Measurements from ENCODE around the gene F5.

F5 gene

DNA sequence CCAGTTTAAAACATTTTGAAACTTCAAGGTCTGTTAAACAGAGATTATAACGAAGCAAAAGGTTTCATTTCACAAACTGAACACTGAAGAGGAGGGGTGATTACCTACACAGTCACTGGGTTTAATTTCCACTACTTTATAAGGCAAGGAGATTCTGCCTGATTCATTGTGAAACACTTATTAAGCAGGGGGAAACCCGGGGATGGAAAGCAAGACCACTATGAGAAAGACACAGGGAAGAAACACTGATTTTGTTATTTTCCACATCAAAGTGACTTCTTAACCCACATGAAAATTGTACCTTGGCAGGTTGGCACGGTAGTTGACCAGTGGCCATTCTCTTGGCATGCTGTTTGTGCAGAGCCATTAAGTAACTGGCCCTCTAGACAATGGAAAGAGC is 8.1 kb upstream of the F5 start:
- DNase-seq (no peak), ATAC-seq (ENCODE audit: insufficient read depth, low read depth) (no peak)
- H3K36me3 ChIP-seq (ENCODE audit: insufficient read depth, low read length), result no peaks in the 10 kb centered on the region
- no peak overlapping the region for H3K4me3 ChIP-seq (ENCODE audit: low read depth in 1 of 2, low read length in 2 of 2)
- H3K9ac ChIP-seq (ENCODE audit: low read depth, low read length), result no peak overlapping the region
- H2AFZ ChIP-seq (ENCODE audit: low read depth, low read length), result no peak overlapping the region
- H4K20me1 ChIP-seq (ENCODE audit: insufficient read depth, low read length), result no peaks in the 10 kb centered on the region
- TF ChIP-seq, protein P1, sequence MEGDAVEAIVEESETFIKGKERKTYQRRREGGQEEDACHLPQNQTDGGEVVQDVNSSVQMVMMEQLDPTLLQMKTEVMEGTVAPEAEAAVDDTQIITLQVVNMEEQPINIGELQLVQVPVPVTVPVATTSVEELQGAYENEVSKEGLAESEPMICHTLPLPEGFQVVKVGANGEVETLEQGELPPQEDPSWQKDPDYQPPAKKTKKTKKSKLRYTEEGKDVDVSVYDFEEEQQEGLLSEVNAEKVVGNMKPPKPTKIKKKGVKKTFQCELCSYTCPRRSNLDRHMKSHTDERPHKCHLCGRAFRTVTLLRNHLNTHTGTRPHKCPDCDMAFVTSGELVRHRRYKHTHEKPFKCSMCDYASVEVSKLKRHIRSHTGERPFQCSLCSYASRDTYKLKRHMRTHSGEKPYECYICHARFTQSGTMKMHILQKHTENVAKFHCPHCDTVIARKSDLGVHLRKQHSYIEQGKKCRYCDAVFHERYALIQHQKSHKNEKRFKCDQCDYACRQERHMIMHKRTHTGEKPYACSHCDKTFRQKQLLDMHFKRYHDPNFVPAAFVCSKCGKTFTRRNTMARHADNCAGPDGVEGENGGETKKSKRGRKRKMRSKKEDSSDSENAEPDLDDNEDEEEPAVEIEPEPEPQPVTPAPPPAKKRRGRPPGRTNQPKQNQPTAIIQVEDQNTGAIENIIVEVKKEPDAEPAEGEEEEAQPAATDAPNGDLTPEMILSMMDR (IDR thresholded peaks at IDR 0.05; ENCODE audit: borderline replicate concordance, extremely low read depth, low read length, poor library complexity, severe bottlenecking), result no peak
- TF ChIP-seq EZH2 (IDR thresholded peaks at IDR 0.05; ENCODE audit: borderline replicate concordance, low read depth, low read length, severe bottlenecking), result no peak
- H3K27me3 ChIP-seq (ENCODE audit: insufficient read depth, low read length, poor library complexity), result no peaks in the 10 kb centered on the region
- no peaks in the 10 kb centered on the region for H3K79me2 ChIP-seq (ENCODE audit: insufficient read depth, low read length)
- H3K27ac ChIP-seq (ENCODE audit: low read length), result no peak overlapping the region
- H3K4me1 ChIP-seq (ENCODE audit: insufficient read depth, low read length), result no peaks in the 10 kb centered on the region
- H3K4me2 ChIP-seq (ENCODE audit: insufficient read depth, low read length), result no peak overlapping the region
- H3K9me3 ChIP-seq (ENCODE audit: insufficient read depth, low read length, severe bottlenecking), result no peaks in the 10 kb centered on the region

DNA sequence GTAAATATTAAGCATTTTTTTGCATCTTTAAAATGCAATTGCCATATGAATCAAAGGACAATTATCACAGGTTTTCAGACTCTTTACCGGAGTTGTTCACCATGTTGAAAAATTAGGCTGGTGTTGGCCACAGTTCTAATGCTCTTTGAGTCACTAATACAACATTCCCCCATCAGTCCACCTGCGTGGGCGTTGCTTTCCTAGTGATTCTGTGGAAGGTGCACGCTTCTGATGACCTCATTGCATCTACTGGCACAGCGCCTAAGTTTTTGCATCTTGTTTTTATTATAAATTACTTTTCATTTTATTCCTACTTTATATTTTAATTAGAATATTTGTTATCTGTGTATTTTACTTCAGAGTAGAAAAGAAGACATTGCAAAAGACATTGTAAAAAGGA is 4.7 kb upstream of the F5 start:
- DNase-seq (no peak), ATAC-seq (ENCODE audit: insufficient read depth, low read depth) (no peak)
- H3K27me3 ChIP-seq (ENCODE audit: insufficient read depth, low read length, poor library complexity), result no peaks in the 10 kb centered on the region
- TF ChIP-seq EZH2 (IDR thresholded peaks at IDR 0.05; ENCODE audit: borderline replicate concordance, low read depth, low read length, severe bottlenecking), result no peak
- TF ChIP-seq, protein P1 (IDR thresholded peaks at IDR 0.05; ENCODE audit: borderline replicate concordance, extremely low read depth, low read length, poor library complexity, severe bottlenecking), result no peak
- no peaks in the 10 kb centered on the region for H3K9me3 ChIP-seq (ENCODE audit: insufficient read depth, low read length, severe bottlenecking)
- H3K79me2 ChIP-seq (ENCODE audit: insufficient read depth, low read length), result no peaks in the 10 kb centered on the region
- H4K20me1 ChIP-seq (ENCODE audit: insufficient read depth, low read length), result no peaks in the 10 kb centered on the region
- no peak overlapping the region for H3K4me3 ChIP-seq (ENCODE audit: low read depth in 1 of 2, low read length in 2 of 2)
- H3K4me1 ChIP-seq (ENCODE audit: insufficient read depth, low read length), result peaks cover 19% of the 10 kb centered on the region
- H3K4me2 ChIP-seq (ENCODE audit: insufficient read depth, low read length), result no peak overlapping the region
- no peak overlapping the region for H3K9ac ChIP-seq (ENCODE audit: low read depth, low read length)
- no peak overlapping the region for H2AFZ ChIP-seq (ENCODE audit: low read depth, low read length)
- H3K36me3 ChIP-seq (ENCODE audit: insufficient read depth, low read length), result no peaks in the 10 kb centered on the region
- no peak overlapping the region for H3K27ac ChIP-seq (ENCODE audit: low read length)

DNA sequence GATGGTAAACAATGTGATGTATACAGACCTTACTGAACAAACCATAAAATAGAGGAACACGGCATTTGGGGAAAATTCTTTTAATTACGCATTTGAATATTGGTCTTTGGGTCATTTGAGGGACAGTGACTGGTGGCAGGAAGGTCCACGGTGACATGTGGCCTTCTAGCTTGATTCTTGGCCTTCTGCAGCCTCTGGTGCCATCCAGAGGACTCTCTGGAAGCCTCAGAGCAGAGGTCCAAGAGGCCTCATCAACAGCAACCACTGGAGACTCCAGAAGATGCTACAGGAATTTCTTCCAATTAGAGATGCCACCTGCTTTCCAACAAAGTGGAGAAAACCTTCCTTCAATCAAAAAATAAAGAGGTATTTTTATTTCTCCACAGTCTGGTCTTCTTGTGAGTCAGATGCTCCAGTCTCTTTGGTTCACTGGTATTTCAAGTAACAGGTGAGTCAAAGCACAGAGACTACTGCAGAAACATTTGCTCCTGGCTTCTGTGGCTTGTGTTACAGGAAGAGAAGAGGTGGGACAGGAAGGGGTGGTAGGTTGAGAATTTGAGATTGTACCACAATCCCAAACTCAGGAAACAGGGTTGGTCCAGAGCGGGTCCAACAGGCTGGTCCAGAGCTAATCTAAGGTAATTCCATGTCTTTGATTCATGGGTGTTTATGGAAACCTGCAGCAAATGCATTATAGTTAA is 2.7 kb upstream of the F5 start:
- Histone ChIP-seq H4K20me1 (ENCODE audit: insufficient read depth, low read length) (no peaks in the 10 kb centered on the region), H3K79me2 (ENCODE audit: insufficient read depth, low read length) (no peaks in the 10 kb centered on the region), H2AFZ (ENCODE audit: low read depth, low read length) (no peak overlapping the region), H3K9ac (ENCODE audit: low read depth, low read length) (no peak overlapping the region), H3K4me2 (ENCODE audit: insufficient read depth, low read length) (no peak overlapping the region), H3K4me3 (ENCODE audit: low read depth in 1 of 2, low read length in 2 of 2) (no peak overlapping the region), H3K27me3 (ENCODE audit: insufficient read depth, low read length, poor library complexity) (no peaks in the 10 kb centered on the region), H3K4me1 (ENCODE audit: insufficient read depth, low read length) (peaks cover 21% of the 10 kb centered on the region), H3K27ac (ENCODE audit: low read length) (no peak overlapping the region), H3K36me3 (ENCODE audit: insufficient read depth, low read length) (no peaks in the 10 kb centered on the region), H3K9me3 (ENCODE audit: insufficient read depth, low read length, severe bottlenecking) (no peaks in the 10 kb centered on the region)
- ATAC-seq (ENCODE audit: insufficient read depth, low read depth), result no peak
- TF ChIP-seq, protein P1 (IDR thresholded peaks at IDR 0.05; ENCODE audit: borderline replicate concordance, extremely low read depth, low read length, poor library complexity, severe bottlenecking), result no peak
- TF ChIP-seq EZH2 (IDR thresholded peaks at IDR 0.05; ENCODE audit: borderline replicate concordance, low read depth, low read length, severe bottlenecking), result no peak
- no peak for DNase-seq
